Measurements from ENCODE around the gene PICK1. TPM values are rescaled to one million over a fixed set of nuclear protein-coding genes. Genes with fewer than 3 reads are reported as not detected.

The PICK1 gene
- total RNA-seq (10 to 100 TPM; 78.7 to 89.7 TPM), polyA plus RNA-seq (ENCODE audit: insufficient read depth, low read depth, low replicate concordance) (61.5 TPM)
- long read RNA-seq, donor 1, partial matches to known transcripts = 0 of 4 reads
- long read RNA-seq, donor 1, other reads (novel, unspliced or antisense) = 0 of 4 reads
- long read RNA-seq, donor 2, partial matches to known transcripts = 0 of 2 reads
- long read RNA-seq, donor 2, other reads (novel, unspliced or antisense) = 0 of 2 reads

DNA sequence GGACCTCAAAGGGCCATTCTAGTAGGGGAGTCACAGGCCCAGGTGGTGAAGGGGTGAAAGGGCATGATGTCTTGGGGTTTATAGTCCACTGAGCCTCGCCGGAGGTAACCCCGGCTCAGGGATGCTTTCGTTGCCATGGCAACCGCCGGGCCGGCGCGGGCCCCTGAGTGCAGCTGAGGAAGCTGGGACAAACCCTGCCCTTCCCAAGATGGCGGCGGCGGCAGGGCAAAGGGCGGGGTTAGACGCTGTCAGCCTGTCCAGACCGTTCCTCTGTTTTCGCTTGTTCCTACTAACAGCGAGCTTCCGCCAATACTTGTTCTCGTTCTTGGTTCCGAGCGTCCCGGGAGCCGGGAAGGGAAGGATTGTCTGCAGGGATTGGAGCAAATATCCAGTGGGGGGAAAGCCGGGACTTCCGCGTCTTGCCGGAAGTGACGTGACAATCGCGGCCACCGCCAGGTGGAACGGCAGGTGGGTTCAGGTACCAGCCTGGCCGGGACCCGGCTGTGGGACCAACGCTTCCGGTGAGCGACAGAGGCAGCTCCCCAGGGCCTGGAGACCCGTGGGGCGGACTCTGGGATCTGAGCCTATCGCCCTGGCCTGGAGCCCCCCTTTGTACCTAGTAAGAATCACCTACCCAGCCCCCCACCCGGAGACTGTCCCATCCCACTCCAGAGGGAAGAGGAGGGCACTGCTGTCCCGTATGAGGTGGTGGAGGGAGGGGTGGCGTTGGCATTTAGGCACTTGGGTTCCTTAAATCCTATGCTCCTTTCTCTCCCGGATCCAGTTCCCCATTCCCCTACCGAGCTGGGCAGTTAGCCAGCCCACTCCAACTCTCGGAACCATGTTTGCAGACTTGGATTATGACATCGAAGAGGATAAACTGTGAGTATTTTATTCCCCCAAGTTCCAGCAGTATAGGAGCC lies at the start of gene PICK1:
PICK1 (plus strand) TSS at position 436 of the 923 bp plus-strand sequence; CDS start at position 842, 406 bp downstream.
- no peaks in the 10 kb centered on the region for H3K36me3 ChIP-seq (ENCODE audit: low read depth, missing control alignments)
- peak within 1 kb of the TSS; percentile 62 to 76 for H3K4me3 ChIP-seq
- H3K4me1 ChIP-seq = peaks cover 14% of the 10 kb centered on the region
- H3K9me3 ChIP-seq = no peaks in the 10 kb centered on the region
- intact Hi-C loops (cut with DNase I; ENCODE audit: low total_unique reads) = loop anchor here (10.0 kb wide), 1 partner anchor 518 kb away; the partner anchor contains the start of gene DMC1
- 1 to 2% methylated on average over 28 to 47 of the region's 47 CpGs for WGBS, 2 donors
- H3K27me3 ChIP-seq = no peaks in the 10 kb centered on the region
- H3K27ac ChIP-seq = peak within 1 kb of the TSS; percentile 91
- peak; percentile 95 for DNase-seq
- TF ChIP-seq, protein P1, sequence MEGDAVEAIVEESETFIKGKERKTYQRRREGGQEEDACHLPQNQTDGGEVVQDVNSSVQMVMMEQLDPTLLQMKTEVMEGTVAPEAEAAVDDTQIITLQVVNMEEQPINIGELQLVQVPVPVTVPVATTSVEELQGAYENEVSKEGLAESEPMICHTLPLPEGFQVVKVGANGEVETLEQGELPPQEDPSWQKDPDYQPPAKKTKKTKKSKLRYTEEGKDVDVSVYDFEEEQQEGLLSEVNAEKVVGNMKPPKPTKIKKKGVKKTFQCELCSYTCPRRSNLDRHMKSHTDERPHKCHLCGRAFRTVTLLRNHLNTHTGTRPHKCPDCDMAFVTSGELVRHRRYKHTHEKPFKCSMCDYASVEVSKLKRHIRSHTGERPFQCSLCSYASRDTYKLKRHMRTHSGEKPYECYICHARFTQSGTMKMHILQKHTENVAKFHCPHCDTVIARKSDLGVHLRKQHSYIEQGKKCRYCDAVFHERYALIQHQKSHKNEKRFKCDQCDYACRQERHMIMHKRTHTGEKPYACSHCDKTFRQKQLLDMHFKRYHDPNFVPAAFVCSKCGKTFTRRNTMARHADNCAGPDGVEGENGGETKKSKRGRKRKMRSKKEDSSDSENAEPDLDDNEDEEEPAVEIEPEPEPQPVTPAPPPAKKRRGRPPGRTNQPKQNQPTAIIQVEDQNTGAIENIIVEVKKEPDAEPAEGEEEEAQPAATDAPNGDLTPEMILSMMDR (IDR thresholded peaks at IDR 0.05) = peak in 1 of 3 experiments; percentile 16
- TF ChIP-seq POLR2A (IDR thresholded peaks at IDR 0.05) = no peak

DNA sequence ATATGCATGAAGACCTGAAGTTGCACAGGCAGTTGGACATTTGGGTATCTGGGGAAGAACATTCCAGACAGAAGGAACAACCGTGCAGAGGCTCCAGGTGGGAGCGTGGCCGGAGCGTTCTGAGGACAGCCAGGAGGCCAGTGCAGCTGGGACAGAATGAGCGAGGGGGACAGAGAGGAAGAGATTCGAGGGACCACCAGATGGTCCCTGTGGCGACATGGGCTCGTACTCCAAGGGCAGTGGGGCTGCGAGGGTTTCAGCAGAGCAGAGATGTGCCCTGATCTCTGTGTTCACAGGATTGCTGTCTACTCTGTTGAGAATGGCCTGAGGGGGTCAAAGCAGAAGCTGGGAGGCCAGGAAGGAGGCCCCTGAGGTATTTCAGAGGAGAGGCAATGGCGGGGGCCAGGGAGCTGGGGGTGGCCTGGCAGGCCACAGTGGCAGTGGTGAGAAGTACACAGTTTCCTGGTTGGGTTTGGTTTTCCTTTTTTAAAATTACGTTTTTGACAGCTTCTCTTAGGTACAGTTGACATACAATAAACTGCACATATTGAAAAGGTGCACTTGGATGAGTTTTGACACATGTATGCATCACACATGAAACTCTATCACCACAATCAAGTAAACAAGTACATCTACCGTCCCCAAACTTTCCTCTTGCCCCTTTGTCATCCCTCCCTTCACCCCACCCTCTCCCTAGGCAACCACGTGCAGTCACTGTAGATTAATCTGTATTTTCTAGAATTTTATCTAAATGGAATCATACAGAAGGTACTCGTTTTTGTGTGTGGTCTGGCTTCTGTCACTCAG lies 48.0 kb upstream of the PICK1 start:
- no peak overlapping the region for H3K27ac ChIP-seq
- H3K4me3 ChIP-seq = no peak overlapping the region
- WGBS, 2 donors = 63 to 74% methylated on average over 14 of the region's 14 CpGs
- H3K9me3 ChIP-seq = no peaks in the 10 kb centered on the region
- peaks cover 5% of the 10 kb centered on the region for H3K4me1 ChIP-seq
- no peak for DNase-seq
- intact Hi-C loops (cut with DNase I; ENCODE audit: low total_unique reads) = no loop called here
- no peaks in the 10 kb centered on the region for H3K36me3 ChIP-seq (ENCODE audit: low read depth, missing control alignments)
- no peak for TF ChIP-seq POLR2A (IDR thresholded peaks at IDR 0.05)
- TF ChIP-seq, protein P1 (IDR thresholded peaks at IDR 0.05) = no peak
- no peaks in the 10 kb centered on the region for H3K27me3 ChIP-seq

DNA sequence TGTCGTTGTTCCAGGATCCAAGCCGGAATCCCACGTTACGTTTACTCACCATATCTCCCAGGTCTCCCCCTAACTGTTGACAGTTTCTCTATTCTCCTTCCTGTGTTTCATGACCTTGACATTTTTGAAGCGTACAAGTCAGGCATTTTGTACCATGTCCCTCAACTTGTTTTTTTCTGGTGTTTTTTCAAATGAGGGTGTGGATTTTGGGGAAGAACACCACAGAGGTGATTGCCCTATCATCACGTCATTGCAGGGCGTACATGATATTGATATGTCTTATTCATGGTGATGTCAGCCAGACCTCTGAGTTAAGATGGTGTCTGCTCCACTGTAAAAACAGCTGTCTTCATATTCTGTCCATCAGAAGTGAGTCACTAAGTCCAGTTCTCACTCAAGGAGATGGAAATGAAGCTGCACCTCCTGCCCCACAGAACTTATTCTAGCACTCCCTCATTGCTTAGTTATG lies 44.6 kb upstream of the PICK1 start:
- Histone ChIP-seq H3K9me3 (no peaks in the 10 kb centered on the region), H3K27ac (peak overlapping the region in 1 of 2 donors; percentile 23), H3K4me3 (no peak overlapping the region), H3K36me3 (ENCODE audit: low read depth, missing control alignments) (no peaks in the 10 kb centered on the region), H3K27me3 (no peaks in the 10 kb centered on the region), H3K4me1 (peaks cover 24% of the 10 kb centered on the region)
- 32 to 43% methylated on average over 7 of the region's 7 CpGs for WGBS, 2 donors
- intact Hi-C loops (cut with DNase I; ENCODE audit: low total_unique reads) = no loop called here
- DNase-seq = no peak
- TF ChIP-seq POLR2A (IDR thresholded peaks at IDR 0.05) = no peak

DNA sequence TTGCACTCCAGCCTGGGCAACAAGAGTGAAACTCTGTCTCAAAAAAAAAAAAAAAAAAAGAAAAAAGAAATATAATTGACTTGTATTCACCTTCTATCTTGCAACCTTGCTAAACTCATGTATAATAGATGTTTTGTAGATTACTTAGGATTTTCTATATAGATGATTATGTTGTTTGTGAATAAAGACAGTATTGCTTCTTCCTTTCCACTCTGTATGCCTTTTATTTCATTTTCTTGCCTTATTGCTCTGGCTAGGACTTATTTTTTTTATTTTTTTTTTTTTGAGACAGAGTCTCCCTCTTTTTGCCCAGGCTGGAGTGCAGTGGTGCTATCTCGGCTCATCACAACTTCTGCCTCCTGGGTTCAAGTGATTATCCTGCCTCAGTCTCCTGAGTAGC lies 43.1 kb upstream of the PICK1 start:
- no peaks in the 10 kb centered on the region for H3K27me3 ChIP-seq
- TF ChIP-seq POLR2A (IDR thresholded peaks at IDR 0.05) = no peak
- TF ChIP-seq, protein P1 (IDR thresholded peaks at IDR 0.05) = no peak
- H3K4me3 ChIP-seq = no peak overlapping the region
- 91% methylated on average over 1 of the region's 1 CpG for WGBS, 2 donors
- intact Hi-C loops (cut with DNase I; ENCODE audit: low total_unique reads) = no loop called here
- no peaks in the 10 kb centered on the region for H3K9me3 ChIP-seq
- H3K36me3 ChIP-seq (ENCODE audit: low read depth, missing control alignments) = no peaks in the 10 kb centered on the region
- no peak for DNase-seq
- H3K27ac ChIP-seq = no peak overlapping the region
- H3K4me1 ChIP-seq = peaks cover 35% of the 10 kb centered on the region

All from testis (tissue), 5 donors.